Measurements from ENCODE around the gene CNNM4. TPM values are rescaled to one million over a fixed set of nuclear protein-coding genes. Genes with fewer than 3 reads are reported as not detected.

CNNM4 gene
- polyA plus RNA-seq, 1 donor from 2014 or later, result 7.5 TPM

DNA sequence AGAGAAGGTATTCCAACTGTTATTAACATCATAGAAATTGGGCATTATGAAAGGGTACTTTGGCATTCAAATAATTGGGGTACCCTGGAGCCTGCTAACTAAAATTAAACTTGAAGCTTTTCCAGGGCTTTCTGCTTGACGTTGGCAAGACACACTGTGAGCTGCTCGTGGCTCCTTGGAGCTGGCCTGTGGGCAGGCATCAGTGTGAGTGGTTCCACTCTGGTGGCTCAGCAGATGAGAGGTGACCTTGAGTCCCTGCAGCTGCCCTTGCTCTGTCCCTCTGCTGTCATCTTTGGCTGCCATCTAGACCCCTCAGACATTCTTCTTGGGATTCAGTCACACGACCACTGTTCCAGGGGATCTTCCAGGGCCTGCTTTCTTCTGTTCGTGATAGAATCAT lies 62.1 kb downstream of the CNNM4 start:
- H3K9me2 ChIP-seq (ENCODE audit: insufficient read depth, low read length), result no peaks in the 10 kb centered on the region
- H3K4me3 ChIP-seq (ENCODE audit: low read length), result no peak overlapping the region
- H3K36me3 ChIP-seq (ENCODE audit: insufficient read depth, low read length), result peaks cover 7% of the 10 kb centered on the region
- TF ChIP-seq REST (IDR thresholded peaks at IDR 0.05; ENCODE audit: borderline replicate concordance), result no peak
- TF ChIP-seq TAF1 (IDR thresholded peaks at IDR 0.05; ENCODE audit: low read depth), result no peak
- TF ChIP-seq CTCF (IDR thresholded peaks at IDR 0.05; ENCODE audit: poor library complexity, severe bottlenecking), result no peak
- TF ChIP-seq EP300 (conservative IDR thresholded peaks at IDR 0.05; ENCODE audit: poor library complexity, severe bottlenecking), result no peak
- no peak for TF ChIP-seq EZH2 (IDR thresholded peaks at IDR 0.05; ENCODE audit: borderline replicate concordance, insufficient read depth, low read length, poor library complexity, severe bottlenecking)
- TF ChIP-seq POLR2AphosphoS5 (IDR thresholded peaks at IDR 0.05), result no peak
- no peak for TF ChIP-seq RAD21 (conservative IDR thresholded peaks at IDR 0.05)
- no peak for TF ChIP-seq SMC3 (conservative IDR thresholded peaks at IDR 0.05; ENCODE audit: poor library complexity)
- no peak for TF ChIP-seq MXI1 (conservative IDR thresholded peaks at IDR 0.05; ENCODE audit: poor library complexity, severe bottlenecking)
- no peak overlapping the region for H3K27ac ChIP-seq (ENCODE audit: low read length)
- H3K4me2 ChIP-seq (ENCODE audit: low read length), result no peak overlapping the region
- H3K27me3 ChIP-seq (ENCODE audit: insufficient read depth, low read depth, low read length), result no peaks in the 10 kb centered on the region
- no peak overlapping the region for H3K9ac ChIP-seq (ENCODE audit: low read length)
- H3F3A ChIP-seq (ENCODE audit: insufficient read depth, low read length, poor library complexity, severe bottlenecking), result no peaks in the 10 kb centered on the region
- H2AFZ ChIP-seq (ENCODE audit: low read depth, low read length), result no peak overlapping the region
- H4K20me1 ChIP-seq (ENCODE audit: insufficient read depth), result no peaks in the 10 kb centered on the region
- no peaks in the 10 kb centered on the region for H3K9me3 ChIP-seq (ENCODE audit: low read length)
- H3K79me2 ChIP-seq (replicated peaks; ENCODE audit: insufficient read depth, low read length), result peaks cover 26% of the 10 kb centered on the region

GRCh38 chr2:96823198-96823597 lies 62.5 kb downstream of the CNNM4 start:
- no peak for TF ChIP-seq RAD21 (conservative IDR thresholded peaks at IDR 0.05)
- no peak for TF ChIP-seq CTCF (IDR thresholded peaks at IDR 0.05; ENCODE audit: poor library complexity, severe bottlenecking)
- no peak for TF ChIP-seq EZH2 (IDR thresholded peaks at IDR 0.05; ENCODE audit: borderline replicate concordance, insufficient read depth, low read length, poor library complexity, severe bottlenecking)
- no peak for TF ChIP-seq EP300 (conservative IDR thresholded peaks at IDR 0.05; ENCODE audit: poor library complexity, severe bottlenecking)
- no peak for TF ChIP-seq POLR2AphosphoS5 (IDR thresholded peaks at IDR 0.05)
- TF ChIP-seq REST (IDR thresholded peaks at IDR 0.05; ENCODE audit: borderline replicate concordance), result no peak
- TF ChIP-seq MXI1 (conservative IDR thresholded peaks at IDR 0.05; ENCODE audit: poor library complexity, severe bottlenecking), result no peak
- H3K9ac ChIP-seq (ENCODE audit: low read length), result no peak overlapping the region
- no peak overlapping the region for H3K4me2 ChIP-seq (ENCODE audit: low read length)
- H3K36me3 ChIP-seq (ENCODE audit: insufficient read depth, low read length), result peaks cover 7% of the 10 kb centered on the region
- peaks cover 22% of the 10 kb centered on the region for H3K79me2 ChIP-seq (replicated peaks; ENCODE audit: insufficient read depth, low read length)
- no peaks in the 10 kb centered on the region for H4K20me1 ChIP-seq (ENCODE audit: insufficient read depth)
- H3K9me2 ChIP-seq (ENCODE audit: insufficient read depth, low read length), result no peaks in the 10 kb centered on the region
- no peaks in the 10 kb centered on the region for H3F3A ChIP-seq (ENCODE audit: insufficient read depth, low read length, poor library complexity, severe bottlenecking)
- H3K27me3 ChIP-seq (ENCODE audit: insufficient read depth, low read depth, low read length), result no peaks in the 10 kb centered on the region
- no peak overlapping the region for H2AFZ ChIP-seq (ENCODE audit: low read depth, low read length)
- H3K9me3 ChIP-seq (ENCODE audit: low read length), result no peaks in the 10 kb centered on the region
- H3K27ac ChIP-seq (ENCODE audit: low read length), result no peak overlapping the region
- no peak overlapping the region for H3K4me3 ChIP-seq (ENCODE audit: low read length)
